Measurements from ENCODE around the gene AMT.

The AMT gene

DNA sequence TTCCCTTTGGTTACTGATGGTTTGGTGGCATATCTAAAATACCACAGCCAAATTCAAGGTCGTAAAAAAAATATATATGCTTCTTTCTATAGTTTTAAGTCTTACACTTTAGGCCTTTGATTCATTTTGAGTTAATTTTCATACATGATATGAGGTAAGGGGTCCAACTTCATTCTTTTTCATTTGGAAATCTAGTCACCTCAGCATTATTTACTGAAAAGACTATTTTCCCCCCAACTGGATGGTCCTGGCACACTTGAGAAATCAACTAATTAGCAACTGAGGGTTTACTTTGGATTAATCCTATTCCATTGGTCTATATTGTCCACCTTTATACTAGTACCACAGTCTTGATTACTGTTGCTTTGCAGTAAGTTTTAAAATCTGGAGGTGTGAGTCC, 36.7 kb downstream of the AMT start:
- H3K36me3 ChIP-seq (ENCODE audit: control insufficient read depth, low read depth, low read length), result no peaks in the 10 kb centered on the region
- H3K27me3 ChIP-seq (ENCODE audit: control insufficient read depth, insufficient read depth, low read length), result no peaks in the 10 kb centered on the region
- H3K4me1 ChIP-seq (ENCODE audit: control insufficient read depth, low read depth, low read length), result no peaks in the 10 kb centered on the region
- H3K27ac ChIP-seq (ENCODE audit: low read length), result no peak overlapping the region
- no peak overlapping the region for H3K9ac ChIP-seq (ENCODE audit: low read length)
- H3K9me3 ChIP-seq (ENCODE audit: control insufficient read depth, low read depth, low read length), result no peaks in the 10 kb centered on the region
- H3K4me3 ChIP-seq (ENCODE audit: low read length), result no peak overlapping the region

DNA sequence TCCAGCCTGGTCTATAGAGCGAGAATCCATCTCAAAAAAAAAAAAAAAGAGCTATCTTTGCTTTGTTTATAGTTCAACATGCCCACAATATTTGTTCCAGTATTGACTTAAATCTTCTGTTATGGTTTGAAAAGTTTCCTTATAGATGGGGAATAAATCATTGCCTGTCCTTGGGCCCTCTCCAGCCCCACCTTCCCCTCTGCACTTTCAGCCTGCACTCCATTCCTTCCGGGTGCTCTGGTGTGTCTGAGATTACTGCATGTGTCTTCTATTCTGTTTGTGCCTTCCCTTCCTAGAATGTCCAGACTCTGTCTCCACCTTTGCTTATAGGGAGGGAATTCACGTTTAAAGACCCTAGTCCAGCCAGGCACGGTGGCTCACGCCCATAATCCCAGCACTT, 38.9 kb downstream of the AMT start:
- no peak overlapping the region for H3K9ac ChIP-seq (ENCODE audit: low read length)
- no peaks in the 10 kb centered on the region for H3K9me3 ChIP-seq (ENCODE audit: control insufficient read depth, low read depth, low read length)
- no peaks in the 10 kb centered on the region for H3K27me3 ChIP-seq (ENCODE audit: control insufficient read depth, insufficient read depth, low read length)
- no peaks in the 10 kb centered on the region for H3K36me3 ChIP-seq (ENCODE audit: control insufficient read depth, low read depth, low read length)
- H3K27ac ChIP-seq (ENCODE audit: low read length), result no peak overlapping the region
- no peaks in the 10 kb centered on the region for H3K4me1 ChIP-seq (ENCODE audit: control insufficient read depth, low read depth, low read length)
- H3K4me3 ChIP-seq (ENCODE audit: low read length), result no peak overlapping the region

DNA sequence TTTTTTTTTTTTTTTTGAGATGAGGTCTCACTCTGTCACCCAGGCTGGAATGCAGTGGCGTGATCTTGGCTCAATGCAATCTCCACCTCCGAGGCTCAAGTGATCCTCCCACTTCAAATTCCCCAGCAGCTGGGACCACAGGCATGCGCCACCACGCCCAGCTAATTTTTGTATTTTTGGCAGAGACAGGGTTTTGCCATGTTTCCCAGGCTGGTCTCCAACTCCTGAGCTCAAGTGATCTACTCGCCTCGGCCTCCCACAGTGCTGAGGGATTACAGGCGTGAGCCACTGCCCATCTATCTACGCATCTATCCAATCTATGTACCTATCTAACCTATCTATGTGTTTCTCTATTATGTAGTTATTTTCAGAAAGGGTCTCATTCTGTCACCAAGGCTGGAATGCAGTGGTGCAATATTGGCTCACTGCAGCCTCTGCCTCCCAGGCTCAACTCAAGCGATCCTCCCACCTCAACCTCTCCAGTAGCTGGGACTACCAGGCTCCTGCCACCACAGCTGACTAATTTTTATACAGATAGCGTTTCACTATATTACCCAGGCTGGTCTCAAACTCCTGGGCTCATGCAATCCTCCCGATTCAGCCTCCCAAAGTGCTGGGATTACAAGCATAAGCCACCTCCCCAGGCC, 43.9 kb downstream of the AMT start:
- no peak overlapping the region for H3K9ac ChIP-seq (ENCODE audit: low read length)
- H3K27ac ChIP-seq (ENCODE audit: low read length), result no peak overlapping the region
- H3K4me3 ChIP-seq (ENCODE audit: low read length), result no peak overlapping the region
- no peaks in the 10 kb centered on the region for H3K9me3 ChIP-seq (ENCODE audit: control insufficient read depth, low read depth, low read length)
- no peaks in the 10 kb centered on the region for H3K27me3 ChIP-seq (ENCODE audit: control insufficient read depth, insufficient read depth, low read length)
- no peaks in the 10 kb centered on the region for H3K4me1 ChIP-seq (ENCODE audit: control insufficient read depth, low read depth, low read length)
- H3K36me3 ChIP-seq (ENCODE audit: control insufficient read depth, low read depth, low read length), result peaks cover 21% of the 10 kb centered on the region

DNA sequence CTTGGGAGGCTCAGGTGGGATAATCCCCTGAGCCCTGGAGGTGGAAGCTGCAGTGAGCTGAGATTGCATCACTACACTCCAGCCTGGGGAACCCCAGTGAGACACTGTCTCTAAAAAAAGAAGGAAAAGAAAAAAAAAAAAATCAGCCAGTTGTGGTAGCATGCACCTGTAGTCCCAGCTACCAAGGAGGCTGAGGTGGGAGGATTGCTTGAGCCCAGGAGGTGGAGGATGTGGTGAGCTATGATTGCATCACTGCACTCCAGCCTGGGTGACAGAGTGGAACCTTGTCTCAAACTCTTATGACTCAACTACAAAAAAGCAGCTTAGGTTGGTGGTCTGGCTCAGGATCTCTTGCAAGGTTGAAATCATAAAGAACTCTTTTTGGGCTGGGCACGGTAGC, 44.8 kb downstream of the AMT start:
- Histone ChIP-seq H3K9me3 (ENCODE audit: control insufficient read depth, low read depth, low read length) (no peaks in the 10 kb centered on the region), H3K4me1 (ENCODE audit: control insufficient read depth, low read depth, low read length) (no peaks in the 10 kb centered on the region), H3K27me3 (ENCODE audit: control insufficient read depth, insufficient read depth, low read length) (no peaks in the 10 kb centered on the region), H3K27ac (ENCODE audit: low read length) (no peak overlapping the region), H3K36me3 (ENCODE audit: control insufficient read depth, low read depth, low read length) (peaks cover 29% of the 10 kb centered on the region), H3K4me3 (ENCODE audit: low read length) (no peak overlapping the region), H3K9ac (ENCODE audit: low read length) (no peak overlapping the region)

DNA sequence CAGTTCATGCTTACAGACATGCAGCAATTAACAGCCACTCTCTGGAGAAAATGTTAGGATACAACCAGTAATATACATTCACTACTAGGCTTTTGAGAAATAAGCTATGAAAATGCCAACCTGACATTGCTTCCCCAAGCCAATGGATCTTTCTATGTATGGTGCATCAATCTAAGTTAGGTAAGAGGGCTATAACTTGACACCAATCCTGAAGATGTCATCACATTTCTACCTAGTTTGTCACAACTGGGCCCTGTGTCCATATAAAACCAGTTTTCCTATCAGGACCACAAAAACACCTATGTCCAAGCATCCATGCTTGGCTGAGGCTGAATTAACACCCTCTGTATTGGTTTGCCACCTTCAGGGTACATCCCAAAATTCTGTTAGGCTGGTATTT, 50.3 kb downstream of the AMT start:
- Histone ChIP-seq H3K36me3 (ENCODE audit: control insufficient read depth, low read depth, low read length) (peaks cover 55% of the 10 kb centered on the region), H3K27me3 (ENCODE audit: control insufficient read depth, insufficient read depth, low read length) (no peaks in the 10 kb centered on the region), H3K4me1 (ENCODE audit: control insufficient read depth, low read depth, low read length) (no peaks in the 10 kb centered on the region), H3K4me3 (ENCODE audit: low read length) (no peak overlapping the region), H3K9me3 (ENCODE audit: control insufficient read depth, low read depth, low read length) (no peaks in the 10 kb centered on the region), H3K9ac (ENCODE audit: low read length) (no peak overlapping the region), H3K27ac (ENCODE audit: low read length) (no peak overlapping the region)

DNA sequence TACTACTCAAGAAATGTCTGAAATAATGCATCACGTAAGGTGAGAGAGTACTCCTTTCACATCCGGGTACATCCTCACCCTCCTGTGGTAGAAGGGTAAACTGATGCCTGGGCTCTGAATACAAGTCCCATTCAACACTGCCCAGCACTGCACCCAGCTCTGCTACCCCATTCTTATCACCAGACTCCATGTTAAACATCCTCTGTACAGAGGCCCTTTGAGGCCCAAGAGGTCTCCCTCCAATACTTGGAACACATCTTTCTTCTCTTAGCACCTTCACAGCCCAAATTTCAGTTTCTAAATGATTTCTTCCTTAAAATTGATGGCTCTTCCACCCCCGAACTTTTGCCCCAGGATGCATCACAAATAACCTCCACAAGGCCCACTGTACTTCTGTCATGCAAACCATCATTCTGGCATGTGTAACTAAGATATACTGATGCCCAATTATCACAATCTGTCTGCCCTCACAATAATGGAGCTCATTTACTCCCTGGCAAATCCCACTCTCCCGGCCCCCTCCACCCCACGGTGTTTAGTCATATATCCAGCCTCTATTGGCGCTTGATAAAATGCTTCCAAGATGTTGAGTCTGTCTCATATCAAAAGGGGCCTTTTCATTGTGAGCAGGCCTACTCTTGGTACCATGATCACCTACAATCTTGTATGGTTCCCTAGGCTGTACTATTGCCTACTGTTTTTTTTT, 51.5 kb downstream of the AMT start:
- Histone ChIP-seq H3K9me3 (ENCODE audit: control insufficient read depth, low read depth, low read length) (no peaks in the 10 kb centered on the region), H3K4me3 (ENCODE audit: low read length) (no peak overlapping the region), H3K27me3 (ENCODE audit: control insufficient read depth, insufficient read depth, low read length) (no peaks in the 10 kb centered on the region), H3K27ac (ENCODE audit: low read length) (no peak overlapping the region), H3K9ac (ENCODE audit: low read length) (no peak overlapping the region), H3K36me3 (ENCODE audit: control insufficient read depth, low read depth, low read length) (peaks cover 65% of the 10 kb centered on the region), H3K4me1 (ENCODE audit: control insufficient read depth, low read depth, low read length) (no peaks in the 10 kb centered on the region)
